B cell (primary cell): ENCODE results near the gene MED27. TPM values are rescaled to one million over a fixed set of nuclear protein-coding genes. Genes with fewer than 3 reads are reported as not detected.

Source experiments
- ATAC-seq: fragments of 200-7000 bp; cut with Tn5 transposase; one replicate; pipeline ENCODE4 v1.10.0; 2021; ENCODE audit warnings: low read depth, mild to moderate bottlenecking, moderate number of reproducible peaks, moderate library complexity
- CTCF ChIA-PET: fragments of 350-600 bp; sonication (Branson Sonifier 250); formaldehyde crosslinking; loops from one replicate; lab custom pipeline; 2021; ENCODE audit warnings: antibody characterized with exemption, inconsistent platforms; lab: Charles Lee
- POLR2A ChIA-PET: fragments of 350-600 bp; sonication (Branson Sonifier 250); formaldehyde crosslinking; loops from one replicate; lab custom pipeline; 2021; ENCODE audit warnings: antibody characterized with exemption; lab: Charles Lee
- DNase-seq: peaks from one replicate; pipeline ENCODE4 v3.0.0; 2013
- H2AFZ ChIP-seq: 2 replicates; pipeline ENCODE4 v1.6.1; 2012; ENCODE audit warnings: mild to moderate bottlenecking, low read depth, low read length; ENCODE audit not compliant: insufficient read depth, poor library complexity, severe bottlenecking
- H3K27ac ChIP-seq, 2 donors: 1 replicate in 1 of 2; 2 replicates in 1 of 2; pipeline ENCODE4 v1.5.1; 2012 to 2013; ENCODE audit warnings: low read length in 2 of 2, mild to moderate bottlenecking in 2 of 2, moderate library complexity in 1 of 2
- H3K27me3 ChIP-seq, 4 experiments: fragments of 200-600 bp in 1 of 4; sonication (generic) in 1 of 4; replicated peaks in 1 of 4; 1 replicate in 2 of 4; 2 replicates in 2 of 4; pipeline versions ENCODE4 v1.6.1 to v1.7.0; 2013 to 2016; ENCODE audit warnings: low read length in 3 of 4, mild to moderate bottlenecking in 2 of 4, mixed read lengths in 1 of 4, moderate library complexity in 1 of 4; ENCODE audit not compliant: insufficient read depth in 4 of 4, control insufficient read depth in 3 of 4; ENCODE audit errors: control extremely low read depth in 1 of 4
- H3K36me3 ChIP-seq, 2 experiments: replicated peaks in 1 of 2; 1 replicate in 1 of 2; 2 replicates in 1 of 2; pipeline versions ENCODE4 v1.6.1 to v1.7.1; 2013; ENCODE audit warnings: low read length in 1 of 2; ENCODE audit not compliant: insufficient read depth in 2 of 2, control insufficient read depth in 1 of 2; ENCODE audit errors: control extremely low read depth in 1 of 2, extremely low read depth in 1 of 2
- H3K4me1 ChIP-seq, 2 donors: fragments of 200-600 bp in 1 of 2; sonication (generic) in 1 of 2; 1 replicate in 1 of 2; 2 replicates in 1 of 2; pipeline versions ENCODE4 v1.5.1 to v1.6.1; 2013 to 2017; ENCODE audit warnings: low read length in 2 of 2; ENCODE audit not compliant: control insufficient read depth in 2 of 2, insufficient read depth in 2 of 2
- H3K4me2 ChIP-seq: replicated peaks from 2 replicates; pipeline ENCODE3; 2012; ENCODE audit warnings: mild to moderate bottlenecking, low read depth, low read length; ENCODE audit not compliant: poor library complexity, severe bottlenecking
- H3K4me3 ChIP-seq, 5 experiments: fragments of 200-600 bp in 1 of 5; sonication (generic) in 1 of 5; 1 replicate in 3 of 5; 2 replicates in 2 of 5; pipeline versions ENCODE4 v1.5.1 to v1.7.0; 2011 to 2016; ENCODE audit warnings: low read length in 4 of 5, mild to moderate bottlenecking in 4 of 5, low read depth in 2 of 5, control low read depth in 1 of 5, moderate library complexity in 1 of 5; ENCODE audit not compliant: insufficient read depth in 1 of 5; ENCODE audit errors: control extremely low read depth in 1 of 5, extremely low read depth in 1 of 5
- H3K79me2 ChIP-seq: fragments of 200-600 bp; sonication (generic); one replicate; pipeline ENCODE4 v1.6.0; 2016; ENCODE audit warnings: low read length; ENCODE audit not compliant: control insufficient read depth, insufficient read depth
- H3K9ac ChIP-seq: fragments of 200-600 bp; sonication (generic); 2 replicates; pipeline ENCODE4 v1.6.1; 2017; ENCODE audit warnings: mild to moderate bottlenecking, low read length, moderate library complexity
- H3K9me3 ChIP-seq, 3 donors: one replicate each; pipeline versions ENCODE4 v1.6.1 to v1.7.1; 2013; ENCODE audit warnings: low read length in 2 of 3; ENCODE audit not compliant: control insufficient read depth in 2 of 3, insufficient read depth in 1 of 3; ENCODE audit errors: control extremely low read depth in 1 of 3
- H4K20me1 ChIP-seq: 2 replicates; pipeline ENCODE4 v1.6.0; 2012; ENCODE audit warnings: mild to moderate bottlenecking, low read length; ENCODE audit not compliant: insufficient read depth, control insufficient read depth, poor library complexity, severe bottlenecking
- H3K27ac Mint-ChIP-seq: one replicate; pipeline ENCODE4 v1.8.0; 2021; ENCODE audit warnings: mixed read lengths
- H3K27me3 Mint-ChIP-seq: one replicate; pipeline ENCODE4 v1.8.0; 2021; ENCODE audit warnings: mixed read lengths
- H3K4me1 Mint-ChIP-seq: one replicate; pipeline ENCODE4 v1.8.0; 2021; ENCODE audit warnings: mixed read lengths
- H3K4me3 Mint-ChIP-seq: one replicate; pipeline ENCODE4 v1.8.0; 2021; ENCODE audit warnings: mixed read lengths
- H3K9me3 Mint-ChIP-seq: one replicate; pipeline ENCODE4 v1.8.0; 2022; ENCODE audit warnings: mixed read lengths; ENCODE audit not compliant: insufficient read depth
- EZH2 ChIP-seq: IDR thresholded peaks from 2 replicates; pipeline ENCODE4 v1.6.1; 2012; ENCODE audit warnings: borderline replicate concordance, low read depth, mild to moderate bottlenecking, moderate library complexity, low read length; ENCODE audit not compliant: insufficient read depth, poor library complexity, severe bottlenecking
- WGBS: methylation state at CpG from one replicate; pipeline ENCODE4 v1.1.5; 2013; ENCODE audit warnings: missing lambda C conversion rate; ENCODE audit not compliant: insufficient coverage; 5-methylcytosine and 5-hydroxymethylcytosine counted together
- intact Hi-C: fragments of 100-400 bp; cut with micrococcal nuclease; formaldehyde crosslinking; loops from one replicate; pipeline ENCODE4 v1.10.0; 2022
- polyA plus RNA-seq: library from polyadenylated mRNA; depleted of rRNA; stranded (reverse); fragments of >200 nt; gene quantifications from 2 replicates; pipeline ENCODE4 v1.2.3, GENCODE V29; 2012
- total RNA-seq, 2 donors: library from RNA; stranded (reverse); fragments of 120-200 nt in 1 of 2; gene quantifications; 1 replicate in 1 of 2; 2 replicates in 1 of 2; pipeline versions ENCODE4 v1.2.3 to v1.2.4, GENCODE V29; 2013 to 2022
- TF ChIP-seq, protein P1 (sequence below): fragments of 200-600 bp; IDR thresholded peaks from one replicate; pipeline ENCODE4 v1.8.0; 2022; ENCODE audit warnings: antibody characterized with exemption, mild to moderate bottlenecking

Gene MED27
- total and polyA plus RNA-seq, 2 donors (not counting 1 experiment from before 2014, with no cell fraction given), result 17.4 to 17.7 TPM

- Histone ChIP-seq H2AFZ (no peak overlapping the region), H3K27ac (no peak overlapping the region), H3K4me1 (peaks cover 9 to 10% of the 10 kb centered on the region in 2 donors), H3K79me2 (peaks cover 17% of the 10 kb centered on the region), H3K27me3 (no peaks in the 10 kb centered on the region), H3K4me3 (no peak overlapping the region), H4K20me1 (peaks cover 26% of the 10 kb centered on the region), H3K4me2 (no peak overlapping the region), H3K9ac (no peak overlapping the region), H3K36me3 (peaks cover 5 to 18% of the 10 kb centered on the region in 2 experiments), H3K9me3 (no peaks in the 10 kb centered on the region)
- Mint-ChIP-seq H3K4me3 (no peak overlapping the region), H3K9me3 (no peaks in the 10 kb centered on the region), H3K4me1 (peaks cover 21% of the 10 kb centered on the region), H3K27me3 (no peaks in the 10 kb centered on the region), H3K27ac (no peak overlapping the region)
- ChIA-PET CTCF (no interaction called here), POLR2A (no interaction called here)
- DNase-seq, result no peak
- no peak for TF ChIP-seq EZH2
- TF ChIP-seq, protein P1, sequence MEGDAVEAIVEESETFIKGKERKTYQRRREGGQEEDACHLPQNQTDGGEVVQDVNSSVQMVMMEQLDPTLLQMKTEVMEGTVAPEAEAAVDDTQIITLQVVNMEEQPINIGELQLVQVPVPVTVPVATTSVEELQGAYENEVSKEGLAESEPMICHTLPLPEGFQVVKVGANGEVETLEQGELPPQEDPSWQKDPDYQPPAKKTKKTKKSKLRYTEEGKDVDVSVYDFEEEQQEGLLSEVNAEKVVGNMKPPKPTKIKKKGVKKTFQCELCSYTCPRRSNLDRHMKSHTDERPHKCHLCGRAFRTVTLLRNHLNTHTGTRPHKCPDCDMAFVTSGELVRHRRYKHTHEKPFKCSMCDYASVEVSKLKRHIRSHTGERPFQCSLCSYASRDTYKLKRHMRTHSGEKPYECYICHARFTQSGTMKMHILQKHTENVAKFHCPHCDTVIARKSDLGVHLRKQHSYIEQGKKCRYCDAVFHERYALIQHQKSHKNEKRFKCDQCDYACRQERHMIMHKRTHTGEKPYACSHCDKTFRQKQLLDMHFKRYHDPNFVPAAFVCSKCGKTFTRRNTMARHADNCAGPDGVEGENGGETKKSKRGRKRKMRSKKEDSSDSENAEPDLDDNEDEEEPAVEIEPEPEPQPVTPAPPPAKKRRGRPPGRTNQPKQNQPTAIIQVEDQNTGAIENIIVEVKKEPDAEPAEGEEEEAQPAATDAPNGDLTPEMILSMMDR, result no peak
- ATAC-seq, result no peak
- WGBS, result 86% methylated on average over 6 of the region's 8 CpGs
- intact Hi-C loops, result no loop called here
Measured at GRCh38 chr9:132008184-132008803, 71.4 kb downstream of the MED27 start.

GRCh38 chr9:132007371-132008025 lies 72.2 kb downstream of the MED27 start:
- TF ChIP-seq, protein P1, result no peak
- no peak for TF ChIP-seq EZH2
- H3K27me3 Mint-ChIP-seq, result no peaks in the 10 kb centered on the region
- H3K9me3 ChIP-seq, result no peaks in the 10 kb centered on the region
- DNase-seq (no peak), ATAC-seq (no peak)
- WGBS, result 97% methylated on average over 2 of the region's 5 CpGs
- intact Hi-C loops, result no loop called here
- no peak overlapping the region for H3K9ac ChIP-seq
- peaks cover 9 to 10% of the 10 kb centered on the region in 2 donors for H3K4me1 ChIP-seq
- H3K4me1 Mint-ChIP-seq, result peaks cover 24% of the 10 kb centered on the region
- H3K4me3 ChIP-seq, result no peak overlapping the region
- H2AFZ ChIP-seq, result no peak overlapping the region
- no peak overlapping the region for H3K4me3 Mint-ChIP-seq
- no peak overlapping the region for H3K27ac Mint-ChIP-seq
- ChIA-PET CTCF (no interaction called here), POLR2A (no interaction called here)
- no peaks in the 10 kb centered on the region for H3K27me3 ChIP-seq
- peaks cover 26% of the 10 kb centered on the region for H4K20me1 ChIP-seq
- no peak overlapping the region for H3K27ac ChIP-seq
- peaks cover 17% of the 10 kb centered on the region for H3K79me2 ChIP-seq
- no peak overlapping the region for H3K4me2 ChIP-seq
- H3K36me3 ChIP-seq, result peaks cover 2 to 12% of the 10 kb centered on the region in 2 experiments
- no peaks in the 10 kb centered on the region for H3K9me3 Mint-ChIP-seq
